Inflammatory macrophage treated with lipopolysaccharide for 1 hour (primary cell): ENCODE data around the gene ABHD17C.
A peak's percentile ranks its signal among the peaks of the same experiment; 100 is the strongest.
"Not testable (repeated sequence)": the region's sequence is repeated elsewhere in the genome, so short reads cannot be mapped to it uniquely, and the experiment has no call there.

Experiments
- DNase-seq, 2 donors: peaks; one replicate each; pipeline ENCODE4 v3.0.0-alpha.2; 2020 to 2022

The ABHD17C gene

GRCh38 chr15:80695099-80695910 lies at the start of gene ABHD17C:
Gene ABHD17C, plus strand, starts transcription at chr15:80695310. Its CDS starts 120 bp downstream, at chr15:80695430.
- peak in 1 of 2 donors; percentile 22 for DNase-seq

- no peak for DNase-seq
Measured at GRCh38 chr15:80645494-80646065, 49.5 kb upstream of the ABHD17C start.

GRCh38 chr15:80647424-80647823 lies 47.7 kb upstream of the ABHD17C start:
- DNase-seq, result not testable (repeated sequence)

- DNase-seq, result no peak
Measured at GRCh38 chr15:80654299-80654698, 40.8 kb upstream of the ABHD17C start.

GRCh38 chr15:80659375-80659774 lies 35.7 kb upstream of the ABHD17C start:
- DNase-seq, result no peak

- DNase-seq, result peak in 1 of 2 donors; percentile 23
Measured at GRCh38 chr15:80660119-80660518, 35.0 kb upstream of the ABHD17C start.

- peak in 1 of 2 donors; percentile 7 for DNase-seq
Measured at GRCh38 chr15:80662129-80662528, 33.0 kb upstream of the ABHD17C start.

- DNase-seq, result no peak
Measured at GRCh38 chr15:80662757-80663553, 32.2 kb upstream of the ABHD17C start.

- DNase-seq, result no peak
Measured at GRCh38 chr15:80665151-80665550, 30.0 kb upstream of the ABHD17C start.

- DNase-seq, result no peak
Measured at GRCh38 chr15:80667936-80668335, 27.2 kb upstream of the ABHD17C start.

- no peak for DNase-seq
Measured at GRCh38 chr15:80668546-80669236, 26.4 kb upstream of the ABHD17C start.

GRCh38 chr15:80669663-80670273 lies 25.3 kb upstream of the ABHD17C start:
- no peak for DNase-seq

- no peak for DNase-seq
Measured at GRCh38 chr15:80673561-80674244, 21.4 kb upstream of the ABHD17C start.

- peak; percentile 82 to 94 for DNase-seq
Measured at GRCh38 chr15:80674245-80674614, 20.9 kb upstream of the ABHD17C start.

- no peak for DNase-seq
Measured at GRCh38 chr15:80677041-80677440, 18.1 kb upstream of the ABHD17C start.

- no peak for DNase-seq
Measured at GRCh38 chr15:80679167-80679803, 15.8 kb upstream of the ABHD17C start.

- no peak for DNase-seq
Measured at GRCh38 chr15:80679804-80680175, 15.3 kb upstream of the ABHD17C start.

- DNase-seq, result no peak
Measured at GRCh38 chr15:80682201-80682600, 12.9 kb upstream of the ABHD17C start.

- no peak for DNase-seq
Measured at GRCh38 chr15:80684697-80685096, 10.4 kb upstream of the ABHD17C start.

- DNase-seq, result no peak
Measured at GRCh38 chr15:80685628-80686027, 9.5 kb upstream of the ABHD17C start.

- no peak for DNase-seq
Measured at GRCh38 chr15:80689294-80689693, 5.8 kb upstream of the ABHD17C start.

GRCh38 chr15:80689716-80690115 lies 5.4 kb upstream of the ABHD17C start:
- DNase-seq, result no peak
